WTC11 (cell line): ENCODE results near the gene CRPPA. TPM values are rescaled to one million over a fixed set of nuclear protein-coding genes. Genes with fewer than 3 reads are reported as not detected.
A peak's percentile ranks its signal among the peaks of the same experiment; 100 is the strongest.

Experiments
- ATAC-seq: fragments of 200-7000 bp; cut with Tn5 transposase; 2 replicates; pipeline ENCODE4 v1.10.0; 2021; ENCODE audit warnings: mild to moderate bottlenecking, moderate library complexity
- Bru-seq: library from RNA; stranded (reverse); fragments of 400-500 nt; gene quantifications from one replicate; lab custom pipeline; 2021; lab: Mats Ljungman, UMichigan
- CTCF ChIA-PET: fragments of 300-600 bp; sonication (Branson Sonifier 250); formaldehyde crosslinking; loops from one replicate; lab custom pipeline; 2021; ENCODE audit warnings: antibody characterized with exemption; lab: Charles Lee
- POLR2A ChIA-PET: fragments of 350-600 bp; sonication (Branson Sonifier 250); formaldehyde crosslinking; loops from one replicate; lab custom pipeline; 2021; ENCODE audit warnings: antibody characterized with exemption; lab: Charles Lee
- DNase-seq: peaks from one replicate; pipeline ENCODE4 v3.0.0; 2021; ENCODE audit warnings: low spot score
- H3K27ac Mint-ChIP-seq: 2 replicates; pipeline ENCODE4 v1.8.0; 2021; ENCODE audit warnings: mixed read lengths
- H3K27me3 Mint-ChIP-seq: 2 replicates; pipeline ENCODE4 v1.8.0; 2021; ENCODE audit warnings: low read depth, mild to moderate bottlenecking, moderate library complexity, mixed read lengths
- H3K36me3 Mint-ChIP-seq: 2 replicates; pipeline ENCODE4 v1.8.0; 2021; ENCODE audit warnings: mixed read lengths
- H3K4me1 Mint-ChIP-seq: 2 replicates; pipeline ENCODE4 v1.8.0; 2022; ENCODE audit warnings: mixed read lengths
- H3K4me3 Mint-ChIP-seq: 2 replicates; pipeline ENCODE4 v1.8.0; 2021; ENCODE audit warnings: mild to moderate bottlenecking, moderate library complexity, mixed read lengths
- H3K9me3 Mint-ChIP-seq: 2 replicates; pipeline ENCODE4 v1.8.0; 2021; ENCODE audit warnings: mixed read lengths
- ARID4B ChIP-seq: sonication (generic); formaldehyde crosslinking; IDR thresholded peaks from 2 replicates; pipeline ENCODE4 v1.8.0; 2023; ENCODE audit warnings: missing genetic modification reagents, mild to moderate bottlenecking, borderline replicate concordance
- ATF6 ChIP-seq: sonication (generic); formaldehyde crosslinking; IDR thresholded peaks from 2 replicates; pipeline ENCODE4 v1.8.1; 2023; ENCODE audit warnings: mild to moderate bottlenecking, missing genetic modification reagents
- CREM ChIP-seq: sonication (generic); formaldehyde crosslinking; IDR thresholded peaks from 2 replicates; pipeline ENCODE4 v1.8.1; 2022; ENCODE audit warnings: mild to moderate bottlenecking, missing genetic modification reagents, moderate library complexity
- HMGXB4 ChIP-seq: sonication (generic); formaldehyde crosslinking; IDR thresholded peaks from 2 replicates; pipeline ENCODE4 v1.8.1; 2023; ENCODE audit warnings: mild to moderate bottlenecking, moderate library complexity, missing genetic modification reagents
- MAX ChIP-seq: sonication (generic); formaldehyde crosslinking; IDR thresholded peaks from 2 replicates; pipeline ENCODE4 v1.8.0; 2022; ENCODE audit warnings: mild to moderate bottlenecking, missing genetic modification reagents
- MYBL2 ChIP-seq: sonication (generic); formaldehyde crosslinking; IDR thresholded peaks from 2 replicates; pipeline ENCODE4 v1.8.1; 2023; ENCODE audit warnings: mild to moderate bottlenecking, moderate library complexity, missing genetic modification reagents
- NFATC4 ChIP-seq: fragments of 250-450 bp; sonication (Bioruptor Pico); IDR thresholded peaks from 2 replicates; pipeline ENCODE4 v1.9.0; 2021; ENCODE audit warnings: mild to moderate bottlenecking
- SP1 ChIP-seq: sonication (generic); formaldehyde crosslinking; conservative IDR thresholded peaks from 2 replicates; pipeline ENCODE4 v1.8.1; 2022; ENCODE audit warnings: missing genetic modification reagents
- USF1 ChIP-seq: sonication (generic); formaldehyde crosslinking; IDR thresholded peaks from 2 replicates; pipeline ENCODE4 v1.8.0; 2022; ENCODE audit warnings: mild to moderate bottlenecking, missing genetic modification reagents
- long read RNA-seq, 3 experiments: library from RNA in 1 of 3; library from capped mRNA in 1 of 3; library from polyadenylated mRNA in 1 of 3; unstranded in 2 of 3; stranded (forward) in 1 of 3; transcript quantifications; one replicate each; pipeline ENCODE4 v2.0.0, GENCODE V29; 2021
- total RNA-seq: library from RNA; stranded (reverse); gene quantifications from 3 replicates; pipeline ENCODE4 v1.2.3, GENCODE V29; 2021

CRPPA gene
- total RNA-seq: 0.66 to 0.87 TPM (median 0.76 TPM) in 3 replicates
- percentile 34 among the genes with signal in this experiment for Bru-seq, nascent RNA
- long read RNA-seq, experiment 1, full-length matches to known transcripts: 1 of 4 reads
- long read RNA-seq, experiment 1, partial matches to known transcripts: 1 of 4 reads
- long read RNA-seq, experiment 1, other reads (novel, unspliced or antisense): 2 of 4 reads
- long read RNA-seq, experiment 2, partial matches to known transcripts: 0 of 3 reads
- long read RNA-seq, experiment 2, other reads (novel, unspliced or antisense): 3 of 3 reads
- long read RNA-seq, experiment 3, partial matches to known transcripts: 0 of 2 reads
- long read RNA-seq, experiment 3, other reads (novel, unspliced or antisense): 2 of 2 reads

GRCh38 chr7:16421333-16422102, at the start of gene CRPPA:
Gene CRPPA, minus strand, starts transcription at chr7:16421538. Its CDS starts 216 bp downstream, at chr7:16421322.
- no peak for TF ChIP-seq NFATC4 (CRISPR knock-in tag)
- 0 out of 2 replicates have a peak, but pooled peaks have one; percentile 18 for TF ChIP-seq SP1 (CRISPR knock-in tag)
- 0 out of 2 replicates have a peak, but pooled peaks have one; percentile 29 for TF ChIP-seq ARID4B (CRISPR knock-in tag)
- TF ChIP-seq HMGXB4 (CRISPR knock-in tag): peak; percentile 1; the same call in 1 of the 2 replicates
- no peak for TF ChIP-seq CREM (CRISPR knock-in tag)
- 0 out of 2 replicates have a peak, but pooled peaks have one; percentile 11 for TF ChIP-seq MYBL2 (CRISPR knock-in tag)
- TF ChIP-seq USF1 (CRISPR knock-in tag): 0 out of 2 replicates have a peak, but pooled peaks have one; percentile 29
- no peak for TF ChIP-seq ATF6 (CRISPR knock-in tag)
- peak; percentile 54; the same call in 1 of the 2 replicates for TF ChIP-seq MAX
- DNase-seq (peak; percentile 50), ATAC-seq (peak; percentile 50)
- peaks cover 27% of the 10 kb centered on the region for H3K27me3 Mint-ChIP-seq
- H3K4me1 Mint-ChIP-seq: peaks cover 16% of the 10 kb centered on the region
- H3K27ac Mint-ChIP-seq: peak within 1 kb of the TSS; percentile 32; the same call in 1 of the 2 replicates
- peak within 1 kb of the TSS; percentile 78 for H3K4me3 Mint-ChIP-seq
- no peaks in the 10 kb centered on the region for H3K36me3 Mint-ChIP-seq
- CTCF ChIA-PET: interaction anchor here (1.1 to 2.7 kb wide), 4 partner anchors 10 to 324 kb away, joined by 3 to 27 read pairs (median 5); no protein-coding TSS in a partner anchor
- H3K9me3 Mint-ChIP-seq: no peaks in the 10 kb centered on the region
- POLR2A ChIA-PET: interaction anchor here (1.3 kb wide), 1 partner anchor 43 kb away, joined by 4 read pairs; the partner anchor contains the start of gene SOSTDC1
